Tibial artery (tissue), 4 donors: Measurements from ENCODE around the gene CRACDL.

ENCODE experiments used
- DNase-seq, 2 donors: peaks; one replicate each; pipeline ENCODE4 v3.0.0-alpha.2; 2019
- H3K27ac ChIP-seq, 2 donors: fragments of 200-600 bp; sonication (generic) in 1 of 2; 1 replicate in 1 of 2; 2 replicates in 1 of 2; pipeline ENCODE4 v1.5.1; 2018 to 2019; ENCODE audit warnings: mild to moderate bottlenecking in 1 of 2
- H3K27me3 ChIP-seq, 2 donors: fragments of 200-600 bp; sonication (generic) in 1 of 2; one replicate each; pipeline versions ENCODE4 v1.5.1 to v1.6.0; 2016 to 2019
- H3K36me3 ChIP-seq, 3 donors: fragments of 200-600 bp; sonication (generic) in 2 of 3; one replicate each; pipeline ENCODE4 v1.5.1; 2016 to 2019; ENCODE audit warnings: mild to moderate bottlenecking in 2 of 3
- H3K4me1 ChIP-seq, 4 donors: fragments of 200-600 bp; sonication (generic) in 2 of 4; 1 replicate in 3 of 4; 2 replicates in 1 of 4; pipeline ENCODE4 v1.5.1; 2016 to 2019
- H3K4me3 ChIP-seq, 2 donors: fragments of 200-600 bp; sonication (generic) in 1 of 2; 1 replicate in 1 of 2; 2 replicates in 1 of 2; pipeline ENCODE4 v1.5.1; 2018 to 2019; ENCODE audit warnings: mild to moderate bottlenecking in 2 of 2
- H3K9me3 ChIP-seq, 3 donors: fragments of 200-600 bp; sonication (generic) in 1 of 3; one replicate each; pipeline ENCODE4 v1.5.1; 2016 to 2019
- CTCF ChIP-seq, 2 experiments: fragments of 200-600 bp in 1 of 2; fragments of 450-650 bp in 1 of 2; IDR thresholded peaks; one replicate each; pipeline ENCODE4 v1.5.1; 2017 to 2019; ENCODE audit warnings: antibody characterized with exemption in 2 of 2, mild to moderate bottlenecking in 1 of 2, moderate library complexity in 1 of 2
- intact Hi-C: fragments of 100-400 bp; cut with DNase I; formaldehyde crosslinking; loops from one replicate; pipeline ENCODE4 v1.15.0; 2023; ENCODE audit warnings: low total_unique reads

CRACDL gene

GRCh38 chr2:98868548-98869271 is 67.3 kb downstream of the CRACDL start:
- Histone ChIP-seq H3K27ac (no peak overlapping the region), H3K36me3 (no peaks in the 10 kb centered on the region), H3K4me1 (peaks cover 0 to 13% (median 5%) of the 10 kb centered on the region in 4 donors), H3K9me3 (peaks cover 0 to 2% (median 0%) of the 10 kb centered on the region in 3 donors), H3K27me3 (no peaks in the 10 kb centered on the region), H3K4me3 (no peak overlapping the region)
- intact Hi-C loops, result no loop called here
- no peak for DNase-seq
- TF ChIP-seq CTCF (IDR thresholded peaks at IDR 0.05), result no peak

GRCh38 chr2:98867539-98868309 is 68.3 kb downstream of the CRACDL start:
- Histone ChIP-seq H3K36me3 (no peaks in the 10 kb centered on the region), H3K27me3 (no peaks in the 10 kb centered on the region), H3K4me3 (no peak overlapping the region), H3K4me1 (peaks cover 0 to 13% (median 5%) of the 10 kb centered on the region in 4 donors), H3K9me3 (peaks cover 0 to 6% (median 0%) of the 10 kb centered on the region in 3 donors), H3K27ac (no peak overlapping the region)
- DNase-seq, result no peak
- TF ChIP-seq CTCF (IDR thresholded peaks at IDR 0.05), result no peak
- intact Hi-C loops, result no loop called here

GRCh38 chr2:98866033-98866432 is 70.0 kb downstream of the CRACDL start:
- intact Hi-C loops, result no loop called here
- Histone ChIP-seq H3K27ac (no peak overlapping the region), H3K36me3 (no peaks in the 10 kb centered on the region)

GRCh38 chr2:98861601-98862000 is 74.4 kb downstream of the CRACDL start:
- intact Hi-C loops, result no loop called here
- no peak overlapping the region for H3K4me3 ChIP-seq
- H3K27ac ChIP-seq, result no peak overlapping the region
- H3K36me3 ChIP-seq, result no peaks in the 10 kb centered on the region
- H3K4me1 ChIP-seq, result peaks cover 0 to 13% (median 5%) of the 10 kb centered on the region in 4 donors
- no peak for TF ChIP-seq CTCF (IDR thresholded peaks at IDR 0.05)
- DNase-seq, result no peak
- no peaks in the 10 kb centered on the region for H3K27me3 ChIP-seq
- H3K9me3 ChIP-seq, result peaks cover 0 to 28% (median 21%) of the 10 kb centered on the region in 3 donors

More at GRCh38 chr2:98866033-98866432, 70.0 kb downstream of the CRACDL start:
- Histone ChIP-seq H3K9me3 (peaks cover 0 to 12% (median 10%) of the 10 kb centered on the region in 3 donors), H3K4me1 (peaks cover 0 to 13% (median 5%) of the 10 kb centered on the region in 4 donors), H3K27me3 (no peaks in the 10 kb centered on the region), H3K4me3 (no peak overlapping the region)
- no peak for DNase-seq
- no peak for TF ChIP-seq CTCF (IDR thresholded peaks at IDR 0.05)

- Histone ChIP-seq H3K4me3 (no peak overlapping the region), H3K4me1 (no peaks in the 10 kb centered on the region), H3K9me3 (peaks cover 0 to 35% (median 21%) of the 10 kb centered on the region in 3 donors), H3K27me3 (no peaks in the 10 kb centered on the region), H3K36me3 (no peaks in the 10 kb centered on the region), H3K27ac (no peak overlapping the region)
- no peak for DNase-seq
- no peak for TF ChIP-seq CTCF (IDR thresholded peaks at IDR 0.05)
- intact Hi-C loops, result no loop called here
Measured at GRCh38 chr2:98859323-98859722, 76.7 kb downstream of the CRACDL start.
